ENCODE data around the gene SNCA. TPM values are rescaled to one million over a fixed set of nuclear protein-coding genes. Genes with fewer than 3 reads are reported as not detected.

The SNCA gene
- total and polyA plus RNA-seq, 2 donors (not counting 1 experiment from before 2014, with no cell fraction given): 0.95 to 6.8 TPM

GRCh38 chr4:89723096-89723495 is 113.9 kb downstream of the SNCA start:
- DNase-seq (ENCODE audit: low read depth in 2 of 2): no peak
- no peak for TF ChIP-seq EZH2 (IDR thresholded peaks at IDR 0.05; ENCODE audit: low read length, missing control alignments)
- TF ChIP-seq CTCF (conservative IDR thresholded peaks at IDR 0.05 in 1 of 2, IDR thresholded peaks at IDR 0.05 in 1 of 2; ENCODE audit: low read depth in 1 of 2, low read length in 2 of 2): no peak
- H3K79me2 ChIP-seq (ENCODE audit: control insufficient read depth, insufficient read depth, low read length): no peaks in the 10 kb centered on the region
- H3K4me2 ChIP-seq (ENCODE audit: extremely low read depth, insufficient read depth, low read length): no peak overlapping the region
- no peaks in the 10 kb centered on the region for H4K20me1 ChIP-seq (ENCODE audit: control insufficient read depth, extremely low read depth, insufficient read depth, low read length)
- no peaks in the 10 kb centered on the region for H3K36me3 ChIP-seq (ENCODE audit: control insufficient read depth, insufficient read depth, low read length)
- H3K9ac ChIP-seq (ENCODE audit: insufficient read depth, low read length): no peak overlapping the region
- no peaks in the 10 kb centered on the region for H3K27me3 ChIP-seq (ENCODE audit: control insufficient read depth, insufficient read depth, low read length)
- H3K4me3 ChIP-seq (replicated peaks in 1 of 4; ENCODE audit: control extremely low read depth in 1 of 4, insufficient read depth in 1 of 4, low read depth in 3 of 4, low read length in 4 of 4): no peak overlapping the region
- no peak overlapping the region for H2AFZ ChIP-seq (ENCODE audit: low read length)
- no peak overlapping the region for H3K27ac ChIP-seq (ENCODE audit: insufficient read depth, low read length)
- H3K4me1 ChIP-seq (ENCODE audit: control insufficient read depth, extremely low read depth, insufficient read depth, low read length): no peaks in the 10 kb centered on the region
- H3K9me3 ChIP-seq (ENCODE audit: control insufficient read depth, insufficient read depth, low read depth, low read length): no peaks in the 10 kb centered on the region

GRCh38 chr4:89722517-89722916 is 114.4 kb downstream of the SNCA start:
- H3K27me3 ChIP-seq (ENCODE audit: control insufficient read depth, insufficient read depth, low read length): no peaks in the 10 kb centered on the region
- no peak overlapping the region for H3K27ac ChIP-seq (ENCODE audit: insufficient read depth, low read length)
- H3K36me3 ChIP-seq (ENCODE audit: control insufficient read depth, insufficient read depth, low read length): no peaks in the 10 kb centered on the region
- no peaks in the 10 kb centered on the region for H3K4me1 ChIP-seq (ENCODE audit: control insufficient read depth, extremely low read depth, insufficient read depth, low read length)
- H3K4me2 ChIP-seq (ENCODE audit: extremely low read depth, insufficient read depth, low read length): no peak overlapping the region
- no peaks in the 10 kb centered on the region for H3K9me3 ChIP-seq (ENCODE audit: control insufficient read depth, insufficient read depth, low read depth, low read length)
- no peak for DNase-seq (ENCODE audit: low read depth in 2 of 2)
- TF ChIP-seq EZH2 (IDR thresholded peaks at IDR 0.05; ENCODE audit: low read length, missing control alignments) (no peak), CTCF (conservative IDR thresholded peaks at IDR 0.05 in 1 of 2, IDR thresholded peaks at IDR 0.05 in 1 of 2; ENCODE audit: low read depth in 1 of 2, low read length in 2 of 2) (no peak)
- no peaks in the 10 kb centered on the region for H4K20me1 ChIP-seq (ENCODE audit: control insufficient read depth, extremely low read depth, insufficient read depth, low read length)
- no peak overlapping the region for H2AFZ ChIP-seq (ENCODE audit: low read length)
- no peaks in the 10 kb centered on the region for H3K79me2 ChIP-seq (ENCODE audit: control insufficient read depth, insufficient read depth, low read length)
- H3K9ac ChIP-seq (ENCODE audit: insufficient read depth, low read length): no peak overlapping the region
- no peak overlapping the region for H3K4me3 ChIP-seq (replicated peaks in 1 of 4; ENCODE audit: control extremely low read depth in 1 of 4, insufficient read depth in 1 of 4, low read depth in 3 of 4, low read length in 4 of 4)

GRCh38 chr4:89720981-89721380 is 116.0 kb downstream of the SNCA start:
- Histone ChIP-seq H3K27ac (ENCODE audit: insufficient read depth, low read length) (no peak overlapping the region), H3K79me2 (ENCODE audit: control insufficient read depth, insufficient read depth, low read length) (no peaks in the 10 kb centered on the region), H3K4me3 (replicated peaks in 1 of 4; ENCODE audit: control extremely low read depth in 1 of 4, insufficient read depth in 1 of 4, low read depth in 3 of 4, low read length in 4 of 4) (no peak overlapping the region), H3K4me1 (ENCODE audit: control insufficient read depth, extremely low read depth, insufficient read depth, low read length) (no peaks in the 10 kb centered on the region), H3K4me2 (ENCODE audit: extremely low read depth, insufficient read depth, low read length) (no peak overlapping the region), H3K27me3 (ENCODE audit: control insufficient read depth, insufficient read depth, low read length) (no peaks in the 10 kb centered on the region), H2AFZ (ENCODE audit: low read length) (no peak overlapping the region), H3K9ac (ENCODE audit: insufficient read depth, low read length) (no peak overlapping the region), H3K36me3 (ENCODE audit: control insufficient read depth, insufficient read depth, low read length) (no peaks in the 10 kb centered on the region), H4K20me1 (ENCODE audit: control insufficient read depth, extremely low read depth, insufficient read depth, low read length) (no peaks in the 10 kb centered on the region), H3K9me3 (ENCODE audit: control insufficient read depth, insufficient read depth, low read depth, low read length) (no peaks in the 10 kb centered on the region)
- no peak for DNase-seq (ENCODE audit: low read depth in 2 of 2)
- TF ChIP-seq CTCF (conservative IDR thresholded peaks at IDR 0.05 in 1 of 2, IDR thresholded peaks at IDR 0.05 in 1 of 2; ENCODE audit: low read depth in 1 of 2, low read length in 2 of 2) (no peak), EZH2 (IDR thresholded peaks at IDR 0.05; ENCODE audit: low read length, missing control alignments) (no peak)

Data from fibroblast of lung (primary cell).